ELR (cell line): Measurements from ENCODE around the gene MYLIP.
"Not testable (repeated sequence)": the region's sequence is repeated elsewhere in the genome, so short reads cannot be mapped to it uniquely, and the experiment has no call there.

Experiments used
- DNase-seq: peaks from one replicate; pipeline ENCODE4 v3.0.0-alpha.2; 2015; ENCODE audit warnings: low read depth

MYLIP gene

DNA sequence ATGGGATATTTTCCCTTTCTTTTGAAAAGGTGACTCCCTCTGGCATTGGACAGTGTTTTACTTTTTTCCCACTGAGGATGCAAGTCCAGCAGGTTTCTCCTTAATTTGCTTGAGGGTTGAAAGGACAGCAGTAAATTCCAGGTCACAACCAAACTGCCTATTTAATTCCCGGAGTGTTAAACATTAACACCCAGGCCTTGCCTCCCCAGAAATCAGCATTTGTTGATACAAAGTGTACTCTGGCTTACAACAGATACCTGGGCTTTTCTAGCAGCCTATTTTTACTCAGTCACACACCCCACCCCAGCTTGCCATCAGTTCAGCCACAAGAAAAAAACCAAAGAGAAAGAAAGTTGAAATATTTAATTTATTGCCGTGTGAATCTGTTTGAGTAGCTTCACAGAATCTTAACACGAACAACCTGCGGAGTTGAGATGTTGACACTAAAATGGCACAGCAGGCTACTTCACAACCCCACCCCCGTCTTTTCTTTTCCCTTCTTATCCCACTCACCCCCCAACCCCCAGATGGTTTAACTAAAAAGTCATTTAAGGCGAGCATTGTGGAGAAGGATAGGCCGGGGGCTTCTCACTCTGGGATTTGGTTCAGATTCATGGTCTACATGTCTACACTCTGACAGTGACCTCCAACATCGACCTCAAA, 45.7 kb downstream of the MYLIP start:
- no peak for DNase-seq

DNA sequence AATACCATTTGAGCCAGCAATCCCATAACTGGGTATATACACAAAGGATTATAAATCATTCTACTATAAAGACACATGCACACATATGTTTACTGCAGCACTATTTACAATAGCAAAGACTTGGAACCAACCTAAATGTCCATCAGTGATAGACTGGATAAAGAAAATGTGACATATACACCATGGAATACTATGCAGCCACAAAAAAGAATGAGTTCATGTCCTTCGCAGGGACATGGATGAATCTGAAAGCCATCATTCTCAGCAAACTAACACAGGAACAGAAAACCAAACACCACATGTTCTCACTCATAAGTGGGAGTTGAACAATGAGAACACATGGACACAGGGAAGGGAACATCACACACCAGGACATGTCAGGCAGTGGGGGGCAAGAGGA, 47.7 kb downstream of the MYLIP start:
- not testable (repeated sequence) for DNase-seq

DNA sequence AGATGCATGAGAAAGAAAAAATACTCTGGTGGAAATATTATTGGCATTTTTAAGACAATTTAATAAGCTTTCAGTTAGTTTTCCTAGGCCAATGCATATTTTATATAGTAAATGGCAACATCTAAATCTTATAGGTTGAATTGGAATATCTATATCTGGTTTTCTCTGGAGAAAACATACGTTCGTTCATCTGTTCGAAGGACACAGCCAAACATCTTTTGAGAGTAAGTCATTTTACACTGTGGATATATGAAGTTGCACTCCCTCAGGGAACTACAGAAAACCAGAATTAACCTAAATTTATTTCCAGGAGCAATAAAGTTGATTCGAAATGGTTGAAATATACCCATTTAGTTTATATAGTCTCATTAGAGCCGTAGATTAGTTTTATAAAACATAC, 49.0 kb downstream of the MYLIP start:
- DNase-seq: no peak

DNA sequence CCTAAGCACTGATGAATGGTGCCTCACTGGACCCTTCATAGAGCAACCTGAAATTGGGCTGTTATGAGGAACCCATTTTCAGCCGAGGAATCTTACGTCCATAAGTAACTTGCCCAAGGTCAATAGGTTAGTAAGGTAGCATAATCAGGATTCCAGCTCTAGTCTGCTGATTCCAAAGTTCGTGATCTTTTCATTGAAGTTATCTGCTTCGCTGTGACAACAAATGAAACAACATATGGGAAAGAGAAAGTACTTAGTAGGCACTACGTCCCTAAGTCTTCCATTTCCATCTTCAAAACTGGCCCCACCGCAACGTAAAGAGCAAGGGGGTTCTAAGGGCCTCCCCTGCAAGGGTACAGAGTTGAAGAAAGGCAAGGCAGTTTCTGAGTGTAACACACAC, 49.5 kb downstream of the MYLIP start:
- no peak for DNase-seq

DNA sequence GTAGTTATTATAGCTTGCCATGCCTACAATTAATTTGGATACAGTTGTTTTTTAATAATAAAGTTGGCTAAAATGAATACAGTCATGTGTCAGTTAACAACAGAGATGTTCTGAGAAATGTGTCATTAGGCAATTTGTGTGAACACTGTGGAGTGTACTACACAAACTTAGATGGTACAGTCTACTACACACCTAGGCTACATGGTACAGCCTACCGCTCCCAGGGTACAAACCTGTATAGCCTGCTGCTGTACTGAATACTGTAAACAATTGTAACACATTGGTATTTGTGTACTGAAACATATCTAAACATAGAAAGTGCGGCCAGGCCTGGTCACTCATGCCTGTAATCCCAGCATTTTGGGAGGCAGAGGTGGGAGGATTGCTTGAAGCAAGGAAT, 50.2 kb downstream of the MYLIP start:
- no peak for DNase-seq

DNA sequence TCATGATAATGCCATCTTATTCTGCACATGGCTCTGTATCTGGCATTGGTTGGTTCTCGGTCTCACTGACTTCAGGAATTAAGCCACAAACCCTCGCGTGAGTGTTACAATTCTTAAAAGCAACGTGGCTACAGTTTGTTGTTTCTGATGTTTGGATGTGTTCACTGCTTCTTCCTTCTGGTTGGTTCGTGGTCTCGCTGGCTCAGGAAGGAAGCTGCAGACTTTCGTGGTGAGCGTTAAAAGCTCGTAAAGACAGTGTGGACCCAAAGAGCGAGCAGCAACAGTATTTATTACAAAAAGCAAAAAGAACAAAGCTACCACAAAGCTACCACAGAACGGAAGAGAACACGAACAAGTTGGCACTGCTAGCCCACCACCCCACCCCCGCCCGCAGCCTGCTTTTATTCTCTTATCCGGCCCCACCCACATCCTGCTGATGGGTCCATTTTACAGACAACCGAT, 51.1 kb downstream of the MYLIP start:
- DNase-seq: no peak

DNA sequence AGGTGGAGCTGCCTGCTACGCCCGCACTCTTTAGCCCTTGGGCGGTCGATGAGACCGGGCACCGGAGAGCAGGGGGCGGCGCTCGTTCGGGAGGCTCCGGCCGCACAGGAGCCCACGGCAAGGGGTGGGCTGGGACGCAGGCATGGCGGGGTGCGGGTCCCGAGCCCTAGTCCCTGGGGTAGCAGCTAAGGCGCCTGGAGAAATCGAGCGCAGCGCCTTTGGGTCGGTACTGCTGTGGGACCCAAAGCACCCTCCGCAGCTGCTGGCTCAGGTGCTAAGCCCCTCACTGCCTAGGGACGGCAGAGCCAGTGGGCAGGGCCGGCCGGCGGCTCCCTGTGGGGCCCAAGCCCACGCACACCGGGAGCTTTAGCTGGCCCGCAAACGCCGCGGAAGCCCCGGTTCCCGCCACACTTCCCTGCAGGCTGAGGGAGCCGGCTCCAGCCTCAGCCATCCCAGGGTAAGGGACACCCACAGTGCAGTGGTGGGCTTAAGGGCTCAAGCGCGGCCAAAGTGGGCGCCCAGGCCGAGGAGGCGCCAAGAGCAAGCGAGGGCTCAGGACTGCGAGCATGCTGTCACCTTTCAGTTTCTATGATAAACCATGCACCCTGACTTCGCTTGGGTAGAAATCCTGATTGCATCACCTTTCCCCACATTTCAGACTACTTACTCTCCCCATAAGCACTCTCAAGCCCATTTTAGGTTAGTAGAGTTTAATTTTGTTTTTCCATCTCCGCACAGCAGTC, 52.0 kb downstream of the MYLIP start:
- no peak for DNase-seq

DNA sequence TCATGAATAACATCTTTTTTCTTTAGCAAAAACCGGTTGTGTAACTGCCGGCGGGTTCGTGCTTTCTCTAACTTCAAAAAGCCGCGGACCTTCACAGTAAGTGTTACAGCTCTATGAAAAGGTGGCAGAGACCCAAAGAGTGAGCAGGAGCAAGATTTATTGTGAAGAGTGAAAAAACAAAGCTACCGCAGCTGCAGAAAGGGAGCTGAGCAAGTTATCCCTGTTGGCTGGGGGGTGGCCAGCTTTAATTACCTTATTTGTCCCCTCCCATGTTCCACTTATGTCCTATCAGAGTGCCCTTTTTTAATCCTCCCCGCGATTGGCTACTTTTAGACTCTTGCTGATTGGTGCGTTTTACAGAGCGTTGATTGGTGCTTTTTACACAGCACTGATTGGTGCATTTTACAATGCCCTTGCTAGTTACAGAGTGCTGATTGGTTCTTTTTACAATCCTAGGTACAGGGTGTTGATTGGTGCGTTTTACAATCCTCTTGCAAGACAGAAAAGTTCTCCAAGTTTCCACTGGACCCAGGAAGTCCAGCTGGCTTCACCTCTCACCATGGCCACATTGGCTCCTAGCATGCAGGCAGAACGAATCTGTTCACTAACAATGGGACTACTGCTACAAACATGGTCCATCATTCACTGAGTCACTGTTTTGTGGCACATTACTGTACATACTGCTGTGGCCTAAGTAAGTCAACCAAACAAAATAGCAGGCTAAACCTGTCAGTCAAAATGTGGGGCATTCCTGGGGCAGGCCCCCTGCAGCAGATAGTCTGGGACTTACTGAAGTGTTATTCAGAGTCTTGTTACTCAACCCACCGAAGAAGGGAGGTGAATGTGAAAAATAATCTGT, 52.8 kb downstream of the MYLIP start:
- DNase-seq: no peak

DNA sequence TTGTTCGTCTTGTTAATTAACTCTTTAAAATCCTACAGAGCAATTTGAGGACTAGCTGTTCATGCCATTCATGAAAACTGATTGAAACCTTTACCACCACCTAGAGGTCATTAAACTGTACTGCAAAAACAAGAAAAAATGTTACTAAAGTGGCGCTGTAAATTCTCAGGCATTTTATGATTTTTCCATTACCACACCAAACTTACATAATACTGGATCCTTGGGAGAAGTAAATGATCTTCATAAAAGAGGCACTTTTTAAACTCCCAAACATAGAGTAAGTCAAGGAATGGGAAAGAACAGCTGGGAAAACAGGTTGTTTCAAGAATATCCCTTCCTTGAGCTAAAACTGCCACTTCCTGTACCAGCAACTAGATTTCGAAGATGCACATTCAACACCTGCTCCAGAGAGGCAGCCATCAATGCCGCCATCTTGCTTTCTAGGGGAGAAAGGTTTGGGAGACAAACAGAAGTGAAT, 54.3 kb downstream of the MYLIP start:
- DNase-seq: peak; percentile 67

DNA sequence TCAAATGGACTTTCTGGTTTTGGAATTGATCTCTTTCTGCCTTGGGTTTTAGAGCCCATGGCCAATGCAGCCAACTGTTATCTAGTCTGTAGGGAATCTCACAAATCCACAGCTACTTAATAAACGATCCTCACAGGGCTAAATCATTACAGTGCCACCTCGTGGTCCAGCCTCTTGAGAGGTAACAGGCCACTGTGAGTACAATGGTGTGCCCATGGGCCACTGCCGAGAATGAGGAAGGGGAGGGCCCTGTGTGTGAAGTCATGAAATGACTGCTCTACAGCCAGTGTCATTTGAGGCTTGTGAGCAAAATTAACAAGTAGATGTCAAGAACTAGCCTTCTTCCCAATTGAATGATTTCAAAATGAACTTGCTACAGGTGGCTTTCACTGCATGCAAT, 55.2 kb downstream of the MYLIP start:
- peak; percentile 49 for DNase-seq

DNA sequence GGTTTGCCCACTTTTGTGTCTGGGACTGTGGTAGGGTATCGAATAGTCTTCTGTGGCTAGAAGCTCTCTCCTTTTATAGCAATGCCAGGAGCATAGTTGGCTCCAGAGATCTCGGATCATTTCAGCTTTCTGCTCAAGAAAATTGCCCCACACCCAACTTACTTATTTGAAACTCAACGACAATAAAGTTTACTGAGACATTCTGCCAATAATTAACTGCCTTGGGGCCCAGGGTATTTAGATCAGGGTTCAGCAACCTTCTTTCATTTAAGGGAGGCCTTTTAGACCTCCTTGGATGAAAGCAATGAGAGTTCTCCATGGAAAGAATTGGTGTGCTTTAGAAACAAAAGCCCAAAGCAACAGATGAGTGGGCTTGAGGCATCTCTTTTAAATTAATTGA, 55.7 kb downstream of the MYLIP start:
- no peak for DNase-seq

DNA sequence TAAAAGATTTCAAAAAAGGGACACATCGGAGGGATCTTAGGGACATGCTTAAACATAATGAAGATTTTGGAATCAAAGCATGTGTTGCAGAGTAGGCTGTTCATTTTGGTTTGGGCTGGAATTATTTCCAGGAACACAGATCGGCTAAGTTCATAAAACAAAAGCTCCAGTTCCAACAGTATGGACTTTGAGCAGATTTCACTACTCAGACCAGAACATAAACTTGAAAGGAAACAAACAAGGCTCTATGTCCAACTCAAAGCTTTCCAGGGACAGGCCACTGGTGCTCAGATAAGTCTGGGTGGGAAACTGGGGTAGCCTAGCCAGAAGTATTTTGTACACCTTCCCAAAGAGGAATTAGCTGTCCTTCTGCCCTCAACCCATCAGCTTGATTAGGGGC, 58.3 kb downstream of the MYLIP start:
- DNase-seq: no peak

DNA sequence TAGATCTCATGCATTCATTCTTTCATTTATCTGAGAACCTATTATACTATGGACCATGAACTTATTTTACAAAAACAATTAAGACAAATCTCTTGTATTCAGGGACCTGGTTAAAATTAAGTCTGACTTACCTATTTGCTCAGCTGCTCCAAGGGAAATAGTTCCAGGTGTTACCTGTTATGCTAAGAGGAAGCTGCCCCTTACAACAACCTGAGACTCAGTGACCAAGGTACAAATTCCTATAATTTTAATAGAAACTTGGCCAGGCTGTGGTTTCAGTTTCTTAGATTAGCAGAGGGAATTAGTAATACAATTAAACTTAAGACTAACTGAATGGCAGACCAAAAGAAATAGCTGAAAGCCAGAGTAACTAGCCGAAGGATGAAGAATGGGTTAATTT, 61.3 kb downstream of the MYLIP start:
- DNase-seq: no peak

DNA sequence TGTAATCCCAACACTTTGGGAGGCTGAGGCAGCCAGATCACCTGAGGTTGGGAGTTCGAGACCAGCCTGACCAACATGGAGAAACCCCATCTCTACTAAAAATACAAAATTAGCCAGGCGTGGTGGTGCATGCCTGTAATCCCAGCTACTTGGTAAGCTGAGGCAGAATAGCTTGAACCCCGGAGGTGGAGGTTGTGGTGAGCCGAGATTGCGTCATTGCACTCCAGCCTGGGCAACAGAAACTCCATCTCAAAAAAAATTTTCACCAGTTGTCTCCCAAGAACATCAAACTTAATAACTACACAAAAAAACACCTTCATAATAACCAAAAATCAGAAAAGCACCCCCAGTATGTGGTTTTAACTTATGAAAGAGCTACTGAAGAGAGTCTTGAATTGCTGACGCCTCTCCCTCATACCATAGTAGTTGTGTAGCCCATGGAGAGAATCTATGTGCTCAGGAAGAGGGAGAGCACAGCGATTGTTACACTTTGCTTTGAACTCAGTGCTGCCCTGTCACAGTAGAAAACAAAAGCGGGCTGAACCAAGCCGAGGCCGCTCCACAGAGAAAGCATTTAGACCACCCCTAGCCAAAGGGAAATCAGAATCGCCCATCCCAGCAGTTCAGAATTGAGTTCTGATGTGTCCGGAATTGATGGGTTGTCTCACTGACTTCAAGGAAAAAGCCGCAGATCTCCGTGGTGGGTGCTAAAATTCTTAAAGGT, 67.5 kb downstream of the MYLIP start:
- no peak for DNase-seq

DNA sequence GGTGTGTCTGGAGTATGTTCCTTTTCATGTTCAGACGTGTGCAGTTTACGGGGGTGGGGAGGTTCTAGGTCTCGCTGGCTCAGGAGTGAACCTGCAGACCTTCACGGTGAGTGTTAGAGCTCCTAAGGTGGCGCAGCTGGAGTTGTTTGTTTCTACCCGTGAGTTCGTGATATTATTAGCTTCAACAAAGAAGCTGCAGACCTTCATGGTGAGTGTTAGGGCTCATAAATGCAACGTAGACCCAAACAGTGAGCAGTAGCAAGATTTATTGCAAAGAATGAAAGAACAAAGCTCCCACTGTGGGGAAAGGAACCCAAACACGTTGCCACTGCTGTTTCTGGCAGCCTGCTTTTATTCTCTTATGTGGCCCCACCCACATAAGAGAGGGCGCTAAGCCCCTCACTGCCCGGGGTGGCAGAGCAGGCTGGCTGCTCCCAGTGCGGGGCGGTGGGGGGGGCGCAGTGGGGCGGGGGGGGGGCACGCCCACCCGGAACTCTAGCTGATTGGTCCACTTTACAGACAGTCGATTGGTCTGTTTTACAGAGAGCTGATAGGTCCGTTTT, 68.2 kb downstream of the MYLIP start:
- DNase-seq: no peak
